ENCODE results near the gene PYGB. TPM values are rescaled to one million over a fixed set of nuclear protein-coding genes. Genes with fewer than 3 reads are reported as not detected.
"Not testable (repeated sequence)": the region's sequence is repeated elsewhere in the genome, so short reads cannot be mapped to it uniquely, and the experiment has no call there.

Gene PYGB
- total RNA-seq, 1 donor from 2014 or later = 10.3 TPM

- DNase-seq (ENCODE audit: low spot score) (no peak), ATAC-seq (peak; percentile 9)
Observed at GRCh38 chr20:25309395-25310267, 61.7 kb downstream of the PYGB start.

- peak; percentile 93 for ATAC-seq
- peak; percentile 60 for DNase-seq (ENCODE audit: low spot score)
Observed at GRCh38 chr20:25310268-25310920, 62.5 kb downstream of the PYGB start.

- ATAC-seq = peak; percentile 50
Observed at GRCh38 chr20:25310921-25311728, 63.2 kb downstream of the PYGB start.

GRCh38 chr20:25312716-25313115, 64.8 kb downstream of the PYGB start:
- not testable (repeated sequence) for DNase-seq (ENCODE audit: low spot score); ATAC-seq

More at GRCh38 chr20:25310921-25311728, 63.2 kb downstream of the PYGB start:
- no peak for DNase-seq (ENCODE audit: low spot score)

GRCh38 chr20:25313593-25313992, 65.7 kb downstream of the PYGB start:
- DNase-seq (ENCODE audit: low spot score) = no peak
- ATAC-seq = no peak

GRCh38 chr20:25314497-25315417, 66.9 kb downstream of the PYGB start:
- peak; percentile 35 for DNase-seq (ENCODE audit: low spot score)
- no peak for ATAC-seq

- DNase-seq (ENCODE audit: low spot score) = peak; percentile 33
- ATAC-seq = no peak
Observed at GRCh38 chr20:25315418-25316210, 67.7 kb downstream of the PYGB start.

GRCh38 chr20:25316506-25317190, 68.8 kb downstream of the PYGB start:
- peak; percentile 31 for DNase-seq (ENCODE audit: low spot score)
- ATAC-seq = no peak

- ATAC-seq (no peak), DNase-seq (ENCODE audit: low spot score) (peak; percentile 33)
Observed at GRCh38 chr20:25317351-25318075, 69.6 kb downstream of the PYGB start.

GRCh38 chr20:25318471-25319240, 70.8 kb downstream of the PYGB start:
- peak; percentile 35 for DNase-seq (ENCODE audit: low spot score)
- ATAC-seq = peak; percentile 23

- peak; percentile 22 for DNase-seq (ENCODE audit: low spot score)
- no peak for ATAC-seq
Observed at GRCh38 chr20:25319241-25320034, 71.6 kb downstream of the PYGB start.

GRCh38 chr20:25320035-25320800, 72.3 kb downstream of the PYGB start:
- DNase-seq (ENCODE audit: low spot score) (peak; percentile 21), ATAC-seq (no peak)

GRCh38 chr20:25321262-25321831, 73.5 kb downstream of the PYGB start:
- peak; percentile 31 for DNase-seq (ENCODE audit: low spot score)

GRCh38 chr20:25321991-25322390, 74.1 kb downstream of the PYGB start:
- ATAC-seq = no peak
- DNase-seq (ENCODE audit: low spot score) = no peak

More at GRCh38 chr20:25321262-25321831, 73.5 kb downstream of the PYGB start:
- ATAC-seq = no peak

Measured in left lobe of liver (tissue), 2 donors.